ENCODE measurements around the gene PUM2. TPM values are rescaled to one million over a fixed set of nuclear protein-coding genes. Genes with fewer than 3 reads are reported as not detected.
"Not testable (repeated sequence)": the region's sequence is repeated elsewhere in the genome, so short reads cannot be mapped to it uniquely, and the experiment has no call there.

Gene PUM2
- polyA plus RNA-seq, 3 donors = 14.8 to 24.5 (median 19.9) TPM

DNA sequence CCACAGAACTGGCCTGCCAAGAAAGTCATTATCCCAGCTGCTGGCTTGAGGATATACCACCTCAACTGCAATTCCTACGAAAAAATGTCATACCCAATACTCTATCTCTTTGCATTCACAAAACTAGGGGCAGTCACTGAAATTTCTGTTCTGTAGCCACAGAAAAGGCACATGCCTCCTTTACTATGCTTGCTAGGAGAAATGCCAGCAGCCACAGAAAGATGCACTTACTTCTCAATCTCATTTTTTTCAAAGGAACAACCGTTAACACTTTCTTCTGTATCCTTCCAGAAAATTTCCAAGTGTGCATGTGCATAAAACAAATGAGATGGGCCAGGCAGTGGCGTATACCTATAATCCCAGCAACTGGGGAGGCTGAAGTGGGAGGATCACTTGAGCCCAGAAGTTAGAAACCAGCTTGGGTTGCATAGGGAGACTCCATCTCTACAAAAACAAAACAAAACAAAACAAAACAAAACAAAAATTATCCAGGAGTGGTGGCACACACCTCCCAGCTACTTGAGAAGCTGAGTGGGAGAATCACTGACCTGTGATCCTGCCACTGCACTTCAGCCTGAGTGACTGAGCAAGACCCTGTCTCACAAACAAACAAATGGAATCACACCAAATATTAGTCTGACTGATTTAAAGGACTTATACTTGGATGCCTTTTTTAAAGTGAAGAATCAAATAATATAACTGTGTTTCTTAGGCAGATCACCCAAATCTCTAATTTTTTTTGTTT lies 22.4 kb upstream of the PUM2 start:
- WGBS, 3 donors = 53 to 73% (median 71%) methylated on average over 3 of the region's 3 CpGs
- no peak overlapping the region for H3K27ac ChIP-seq (ENCODE audit: low read depth, low read length)

DNA sequence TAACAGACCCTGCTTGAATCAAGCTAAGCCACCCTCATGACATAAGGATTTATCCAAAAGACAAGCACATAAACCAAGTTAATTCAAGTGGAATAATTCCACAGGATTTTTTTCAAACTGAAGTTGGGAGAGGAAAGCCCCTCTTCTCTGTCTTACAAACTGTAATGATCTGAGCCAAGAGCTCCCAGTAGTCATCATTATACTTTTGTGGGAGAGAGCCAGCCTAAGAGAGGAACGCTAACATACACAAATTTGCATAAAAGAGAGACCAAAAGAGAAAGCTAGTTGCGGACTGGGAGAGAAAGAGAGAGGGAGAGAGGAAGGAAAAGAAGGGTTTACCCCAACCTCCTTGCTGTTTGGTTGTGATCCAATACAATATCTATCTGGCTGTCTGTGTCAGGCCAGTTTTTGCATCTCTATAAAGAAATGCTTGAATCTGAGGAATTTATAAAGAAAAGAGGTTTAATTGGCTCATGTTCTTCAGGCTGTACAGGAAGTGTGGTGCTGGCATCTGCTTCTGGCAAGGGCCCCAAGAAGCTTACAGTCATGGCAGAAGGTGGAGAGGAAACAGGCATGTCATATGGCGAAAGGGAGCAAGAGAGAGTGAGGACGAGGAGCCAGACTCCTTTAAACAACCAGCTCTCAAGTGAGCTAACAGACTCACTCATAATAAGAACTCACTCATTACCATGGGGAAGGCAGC lies 20.8 kb upstream of the PUM2 start:
- H3K27ac ChIP-seq (ENCODE audit: low read depth, low read length) = no peak overlapping the region
- WGBS, 3 donors = 67 to 79% (median 78%) methylated on average over 4 of the region's 4 CpGs

DNA sequence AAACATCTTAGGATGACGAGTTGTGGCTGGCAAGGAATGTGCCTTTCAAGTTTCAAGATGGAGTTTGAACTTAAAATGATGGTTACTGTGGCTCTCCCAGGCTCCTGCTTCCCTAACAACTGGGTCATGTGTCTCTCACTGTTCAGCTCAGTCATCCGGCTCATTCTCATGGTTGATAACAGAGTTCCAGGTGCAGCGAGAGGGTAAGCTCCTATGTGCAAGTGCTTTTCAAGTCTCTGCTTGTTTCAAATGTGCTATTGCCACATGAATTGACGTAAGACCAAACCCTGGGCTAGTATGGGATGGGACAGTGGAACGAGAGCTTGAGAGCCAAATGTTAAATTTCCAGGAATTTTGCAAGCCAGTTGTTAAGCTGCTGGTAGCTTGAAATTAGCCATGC lies 19.5 kb upstream of the PUM2 start:
- WGBS, 3 donors = 47 to 70% (median 61%) methylated on average over 5 of the region's 5 CpGs
- no peak overlapping the region for H3K27ac ChIP-seq (ENCODE audit: low read depth, low read length)

DNA sequence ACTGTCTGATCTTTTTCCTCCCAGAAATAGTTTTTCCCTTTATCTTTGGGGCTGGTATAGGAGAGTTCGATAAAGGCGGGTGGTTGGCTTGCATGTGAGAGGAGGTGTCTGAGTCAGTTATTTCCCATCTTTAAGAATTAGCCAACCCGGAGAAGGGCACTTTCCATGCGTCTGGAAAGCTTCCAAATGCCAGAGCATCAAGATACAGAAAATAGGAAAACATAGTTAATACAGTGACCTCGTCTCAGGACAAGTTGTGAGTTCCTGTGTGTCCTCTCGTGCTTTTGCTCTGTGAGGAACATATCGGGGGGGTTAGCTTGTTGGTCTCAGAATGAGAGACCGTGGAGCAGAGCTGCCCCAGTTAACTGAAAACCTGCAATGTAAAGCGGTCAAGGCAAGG lies 18.7 kb upstream of the PUM2 start:
- WGBS, 3 donors = 67 to 76% (median 74%) methylated on average over 9 of the region's 9 CpGs
- H3K27ac ChIP-seq (ENCODE audit: low read depth, low read length) = no peak overlapping the region

DNA sequence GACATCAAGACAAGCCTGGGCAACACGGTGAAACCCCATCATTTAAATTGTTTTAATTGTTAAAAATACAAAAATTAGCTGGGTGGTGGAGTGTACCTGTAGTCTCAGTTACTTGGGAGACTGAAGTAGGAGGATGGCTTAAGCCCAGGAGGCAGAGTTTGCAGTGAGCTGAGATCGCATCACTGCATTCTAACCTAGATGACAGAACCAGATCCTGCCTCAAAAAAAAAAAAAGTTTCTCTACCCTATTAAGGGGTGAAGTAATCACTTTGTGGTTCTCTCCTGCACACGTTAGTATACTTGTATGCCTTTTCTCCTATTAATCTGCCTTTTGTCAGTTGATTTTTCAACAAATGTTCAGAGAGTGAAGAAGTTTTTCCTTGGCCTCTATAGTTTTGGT lies 18.1 kb upstream of the PUM2 start:
- 69 to 80% (median 79%) methylated on average over 3 of the region's 3 CpGs for WGBS, 3 donors
- H3K27ac ChIP-seq (ENCODE audit: low read depth, low read length) = no peak overlapping the region

DNA sequence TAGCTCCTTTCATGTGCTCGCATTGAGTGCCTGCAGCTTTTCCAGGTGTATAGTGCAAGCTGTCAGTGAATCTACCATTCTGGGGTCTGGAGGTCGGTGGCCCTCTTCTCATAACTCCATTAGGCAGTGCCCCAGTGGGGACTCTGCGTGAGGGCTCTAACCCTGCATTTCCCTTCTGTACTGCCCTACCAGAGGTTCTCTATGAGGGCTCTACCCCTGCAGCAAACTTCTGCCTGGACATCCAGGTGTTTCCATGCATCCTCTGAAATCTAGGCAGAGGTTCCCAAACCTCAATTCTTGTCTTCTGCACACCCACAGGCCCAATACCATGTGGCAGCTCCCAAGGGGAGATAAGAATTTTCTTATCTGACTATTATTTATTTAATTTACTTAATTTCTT lies 17.3 kb upstream of the PUM2 start:
- 89 to 91% (median 91%) methylated on average over 3 of the region's 3 CpGs for WGBS, 3 donors
- H3K27ac ChIP-seq (ENCODE audit: low read depth, low read length) = not testable (repeated sequence)

DNA sequence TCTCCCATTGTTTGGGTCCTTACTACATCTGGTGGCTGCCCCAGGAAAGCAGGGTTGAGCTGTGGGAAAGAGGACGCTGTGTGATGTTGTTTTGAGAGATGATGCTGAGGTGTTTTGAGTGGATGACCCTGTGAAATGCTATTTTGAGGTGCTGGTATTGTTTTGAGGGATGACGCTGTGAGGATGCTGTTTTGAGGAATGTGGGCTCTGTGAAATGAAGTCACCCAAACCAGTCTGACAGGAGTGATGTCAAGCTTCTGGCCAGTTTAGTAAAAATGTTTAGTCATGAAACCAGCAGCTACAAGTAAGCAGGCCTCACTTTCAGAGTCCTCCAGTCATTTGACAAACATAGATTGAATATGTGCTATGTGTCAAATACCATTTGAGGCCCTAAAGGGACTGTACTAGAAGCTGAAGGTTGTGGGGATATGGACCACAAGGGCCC lies 16.1 kb upstream of the PUM2 start:
- WGBS, 3 donors = 74 to 85% (median 81%) methylated on average over 2 of the region's 2 CpGs

DNA sequence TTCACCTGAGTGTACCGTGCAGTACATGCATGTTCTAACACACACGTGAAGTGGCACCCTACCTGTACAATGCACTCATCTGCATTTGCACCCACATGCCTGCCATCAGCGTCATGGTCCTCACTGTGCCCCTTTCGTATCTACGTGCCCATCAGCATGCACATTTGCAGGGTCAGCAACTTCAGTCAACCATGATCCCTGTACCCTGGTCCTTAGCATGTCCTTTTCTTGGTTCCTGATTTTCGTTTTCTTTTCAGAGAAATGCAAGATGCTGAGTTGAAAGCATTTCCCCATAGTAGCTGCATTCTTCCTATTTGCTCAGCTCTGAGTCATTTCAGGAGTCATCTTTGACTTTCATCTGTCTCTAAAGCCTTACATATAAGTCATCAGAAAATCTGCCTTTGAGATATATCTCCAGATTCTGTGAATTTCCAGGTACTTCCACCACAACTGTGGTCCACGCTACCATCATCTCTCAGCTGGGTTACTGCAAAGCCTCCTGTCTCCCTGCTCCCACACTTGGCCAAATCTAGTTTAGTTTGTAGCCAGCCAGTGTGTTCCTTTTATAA lies 14.7 kb upstream of the PUM2 start:
- 82 to 88% (median 83%) methylated on average over 7 of the region's 7 CpGs for WGBS, 3 donors
- H3K27ac ChIP-seq (ENCODE audit: low read depth, low read length) = no peak overlapping the region

More for the DNA sequence above, 16.1 kb upstream of the PUM2 start:
- H3K27ac ChIP-seq (ENCODE audit: low read depth, low read length) = no peak overlapping the region

DNA sequence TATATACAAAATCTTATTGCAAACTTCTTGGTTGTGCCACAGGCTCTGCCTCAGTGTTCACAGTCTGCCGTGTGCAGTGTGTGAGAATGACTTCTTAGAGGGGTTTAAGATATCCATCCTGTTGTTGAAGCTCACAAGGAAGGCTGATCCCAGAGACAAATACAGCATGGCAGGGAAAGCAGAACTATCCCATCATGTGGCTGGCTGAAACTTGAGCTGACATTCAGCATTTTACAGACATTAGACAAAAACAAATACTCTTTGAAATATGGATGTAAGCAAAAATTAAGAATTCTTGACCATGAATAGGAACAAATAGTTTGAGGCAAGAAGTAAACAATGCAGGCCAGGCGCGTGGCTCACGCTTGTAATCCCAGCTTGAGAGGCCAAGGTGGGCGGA lies 12.9 kb upstream of the PUM2 start:
- WGBS, 3 donors = 90 to 92% (median 91%) methylated on average over 5 of the region's 5 CpGs
- no peak overlapping the region for H3K27ac ChIP-seq (ENCODE audit: low read depth, low read length)

DNA sequence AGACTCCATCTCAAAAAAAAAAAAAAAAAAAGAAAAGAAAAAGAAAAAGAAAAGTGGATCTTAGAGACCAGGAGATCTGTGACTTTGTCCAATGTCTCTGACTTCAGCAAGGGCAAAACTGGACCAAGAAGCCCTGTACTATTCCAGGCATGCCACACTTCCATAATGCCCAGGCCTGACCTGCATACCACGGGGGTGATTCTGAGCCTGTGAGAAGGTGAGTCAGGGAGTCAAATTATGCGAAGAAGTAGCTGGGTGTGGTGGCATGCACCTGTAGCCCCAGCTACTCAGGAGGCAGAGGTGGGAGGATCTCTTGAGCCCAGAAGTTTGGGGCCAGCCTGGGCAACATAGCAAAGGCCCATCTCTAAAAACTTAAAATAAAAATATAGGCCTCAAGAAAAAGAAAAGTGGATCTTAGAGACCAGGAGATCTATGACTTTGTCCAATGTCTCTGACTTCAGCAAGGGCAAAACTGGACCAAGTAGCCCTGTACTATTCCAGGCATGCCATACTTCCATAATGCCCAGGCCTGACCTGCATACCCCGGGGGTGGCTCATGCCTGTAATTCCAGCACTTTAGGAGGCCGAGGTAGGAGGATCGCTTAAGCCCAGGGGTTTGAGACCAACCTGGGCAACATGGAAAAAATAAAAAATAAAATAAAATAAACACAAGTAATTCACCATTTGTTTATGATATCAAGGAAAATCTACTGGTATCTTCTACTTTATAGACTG lies 12.2 kb upstream of the PUM2 start:
- H3K27ac ChIP-seq (ENCODE audit: low read depth, low read length) = no peak overlapping the region
- 88 to 96% (median 95%) methylated on average over 5 of the region's 5 CpGs for WGBS, 3 donors

DNA sequence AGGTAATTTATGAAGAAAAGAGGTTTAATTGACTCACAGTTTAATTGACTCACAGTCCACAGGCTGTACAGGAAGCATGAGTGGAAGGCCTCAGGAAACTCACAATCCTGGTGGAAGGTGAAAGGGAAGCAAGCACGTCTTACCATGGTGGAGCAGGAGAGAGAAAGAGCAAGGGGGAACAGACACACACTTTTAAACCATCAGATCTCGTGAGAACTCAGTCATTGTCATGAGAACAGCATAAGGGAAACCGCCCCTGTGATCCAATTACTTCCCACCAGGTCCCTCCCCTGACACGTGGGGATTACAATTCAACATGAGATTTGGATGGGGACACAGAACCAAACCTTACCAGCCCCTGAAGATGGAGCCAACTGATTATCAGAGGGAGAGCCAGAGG lies 11.2 kb upstream of the PUM2 start:
- WGBS, 3 donors = 69 to 79% (median 71%) methylated on average over 4 of the region's 4 CpGs

DNA sequence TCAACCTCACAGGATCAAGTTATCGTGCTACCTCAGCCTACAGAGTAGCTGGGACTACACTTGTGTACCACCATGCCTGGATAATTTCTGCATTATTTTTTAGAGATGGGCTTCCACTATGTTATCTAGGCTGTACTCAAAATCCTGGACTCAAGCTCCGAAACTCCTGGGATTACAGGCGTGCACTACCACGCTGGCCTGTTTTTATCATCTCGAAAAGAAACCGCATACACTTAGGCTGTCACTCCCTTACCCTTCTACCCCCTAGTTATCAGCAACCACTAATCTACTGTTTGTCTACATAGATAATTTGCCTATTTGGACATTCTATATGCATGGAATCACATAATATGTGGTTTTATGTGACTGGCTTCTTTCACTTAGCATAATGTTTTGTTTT lies 8.5 kb upstream of the PUM2 start:
- H3K27ac ChIP-seq (ENCODE audit: low read depth, low read length) = no peak overlapping the region
- 89 to 97% (median 95%) methylated on average over 6 of the region's 6 CpGs for WGBS, 3 donors

More for the DNA sequence above, 11.2 kb upstream of the PUM2 start:
- no peak overlapping the region for H3K27ac ChIP-seq (ENCODE audit: low read depth, low read length)

DNA sequence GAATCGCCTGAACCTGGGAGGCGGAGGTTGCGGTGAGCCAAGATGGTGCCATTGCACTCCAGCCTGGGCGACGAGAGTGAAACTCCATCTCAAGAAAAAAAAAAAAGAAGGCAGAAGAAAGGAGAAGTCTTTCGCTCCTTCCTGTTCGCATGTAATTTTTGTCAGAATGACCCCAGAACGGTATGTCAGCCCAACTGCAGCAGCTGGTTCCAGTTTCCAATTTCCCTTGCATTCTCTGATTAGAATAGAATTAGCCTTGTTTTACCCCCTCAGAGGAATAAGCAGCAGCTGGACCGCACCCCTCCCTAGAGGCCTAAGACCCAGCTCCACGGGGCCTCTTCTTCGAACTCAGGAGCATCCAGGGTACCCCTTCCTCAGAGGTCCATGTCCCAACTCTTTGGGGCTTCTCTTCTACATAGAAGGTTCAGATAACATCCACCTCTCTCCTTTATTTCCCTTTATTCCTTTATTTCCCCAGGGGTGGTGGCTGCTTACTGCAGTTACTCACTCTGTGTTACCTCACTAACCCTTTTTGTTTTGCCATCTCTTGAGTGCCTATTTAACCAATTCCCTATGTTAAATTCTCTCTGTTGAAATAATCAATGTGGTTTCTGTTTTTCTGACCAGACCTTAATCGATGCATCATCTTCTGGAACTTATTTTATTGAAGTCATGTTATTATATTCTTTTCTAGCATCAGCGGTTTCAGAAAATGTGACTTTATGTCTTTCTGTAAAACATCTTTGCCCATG lies 7.2 kb upstream of the PUM2 start:
- no peak overlapping the region for H3K27ac ChIP-seq (ENCODE audit: low read depth, low read length)
- 81 to 91% (median 84%) methylated on average over 13 of the region's 13 CpGs for WGBS, 3 donors

DNA sequence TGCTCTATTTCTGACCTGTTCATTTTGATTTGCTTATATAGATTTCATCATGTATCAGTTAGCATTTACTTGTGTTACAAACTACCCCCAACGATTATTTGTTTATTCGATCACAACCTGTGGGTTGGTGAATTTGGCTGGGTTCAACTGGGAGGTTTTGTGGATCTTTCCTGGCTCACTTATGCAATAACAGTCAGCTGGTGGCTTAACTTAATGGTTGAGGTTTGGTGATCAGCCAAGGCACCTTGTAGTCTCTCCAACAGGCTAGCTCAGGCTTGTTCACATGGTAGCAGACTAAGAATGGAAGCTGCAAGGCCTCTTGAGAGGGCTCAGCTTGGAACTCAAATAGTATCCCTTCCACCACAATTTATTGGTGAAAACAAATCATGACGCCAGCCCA lies 5.4 kb upstream of the PUM2 start:
- H3K27ac ChIP-seq (ENCODE audit: low read depth, low read length) = no peak overlapping the region
- WGBS, 3 donors = 61 to 79% (median 71%) methylated on average over 3 of the region's 3 CpGs

DNA sequence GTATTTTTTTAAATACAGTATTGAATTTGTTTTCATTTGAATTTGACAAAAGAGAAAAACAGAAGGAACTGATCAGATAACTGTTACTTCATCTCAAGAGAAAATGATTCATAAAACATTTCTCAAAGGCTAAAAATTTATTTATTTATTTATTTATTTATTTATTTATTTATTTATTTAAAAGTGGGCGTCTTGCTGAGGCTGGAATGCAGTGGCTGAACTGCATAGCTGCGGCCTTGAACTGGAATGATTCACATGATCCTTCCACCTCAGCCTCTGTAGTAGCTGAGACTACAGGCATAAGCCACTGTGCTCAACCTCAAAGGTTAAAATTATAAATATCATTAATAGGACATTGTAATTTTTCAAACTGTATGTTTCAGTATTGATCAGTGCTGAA lies 4.5 kb upstream of the PUM2 start:
- H3K27ac ChIP-seq (ENCODE audit: low read depth, low read length) = no peak overlapping the region
- WGBS, 3 donors = 71 to 89% (median 76%) methylated on average over 2 of the region's 2 CpGs

DNA sequence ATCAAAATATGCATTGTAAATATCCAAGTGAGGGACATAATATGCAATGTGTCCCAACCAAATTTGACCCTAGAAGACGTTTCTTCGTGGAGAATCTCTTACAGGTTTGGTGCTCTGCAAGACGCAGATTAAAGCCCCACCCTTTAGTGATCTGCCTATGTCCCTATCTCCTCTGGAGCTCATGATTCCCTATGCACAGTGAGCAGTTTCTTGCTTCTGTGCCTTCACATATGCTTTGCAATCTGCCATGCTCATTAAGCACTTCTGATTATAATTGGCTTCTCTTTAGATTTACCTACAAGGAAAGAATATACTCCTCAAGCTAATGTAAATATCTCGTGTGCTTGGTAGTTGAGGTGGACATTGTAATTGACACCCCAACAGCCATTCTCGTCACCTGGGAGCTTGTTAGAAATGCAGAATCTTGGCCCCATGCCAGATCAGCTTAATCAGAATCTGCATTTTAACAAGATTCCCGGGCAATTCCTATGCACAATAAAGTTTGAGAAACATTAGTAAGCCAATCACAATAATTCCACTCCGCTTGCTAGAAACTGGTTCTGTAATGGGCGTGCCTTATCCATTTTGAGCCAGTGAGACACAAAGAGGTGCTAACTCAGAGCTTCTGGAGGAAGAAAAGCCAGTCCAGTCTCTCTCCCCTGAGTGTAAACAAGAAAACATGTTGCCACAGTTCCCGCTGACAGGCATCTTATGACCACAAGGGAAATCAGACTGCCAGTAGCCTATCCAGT lies 2.8 kb upstream of the PUM2 start:
- WGBS, 3 donors = 81 to 88% (median 83%) methylated on average over 9 of the region's 9 CpGs
- no peak overlapping the region for H3K27ac ChIP-seq (ENCODE audit: low read depth, low read length)

DNA sequence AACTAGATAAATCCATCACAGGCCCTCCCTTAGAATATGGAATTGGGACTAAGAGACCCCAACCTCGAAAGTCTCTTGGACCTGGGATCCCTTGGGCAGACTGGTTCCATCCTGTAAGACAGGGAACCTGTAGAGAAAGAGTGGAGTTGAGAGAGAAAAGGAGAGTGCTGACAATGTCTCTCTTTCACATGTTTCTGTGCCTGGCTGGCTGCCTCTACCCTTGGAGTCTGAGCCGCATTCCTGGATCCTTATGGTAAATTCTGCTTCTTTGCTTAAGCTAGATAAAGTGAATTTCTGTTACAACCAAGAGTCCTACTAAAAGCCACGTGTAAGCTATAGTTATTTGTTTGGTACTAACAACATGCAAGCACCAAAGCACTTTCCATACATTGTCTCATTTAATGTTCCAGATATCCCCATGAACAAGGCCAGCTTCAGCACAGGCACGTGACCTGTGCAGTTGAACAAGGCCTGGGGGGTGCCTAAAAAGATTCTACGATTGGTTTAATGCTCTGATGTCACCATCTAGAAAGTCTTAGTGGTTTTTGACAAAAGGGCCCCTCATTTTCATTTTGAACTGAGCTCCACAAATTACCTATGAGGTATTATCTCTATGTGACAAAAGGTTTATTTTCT lies 2.1 kb upstream of the PUM2 start:
- 79 to 89% (median 85%) methylated on average over 5 of the region's 5 CpGs for WGBS, 3 donors
- H3K27ac ChIP-seq (ENCODE audit: low read depth, low read length) = no peak overlapping the region
